K562 (cell line): Measurements from ENCODE around the gene FBXW11. TPM values are rescaled to one million over a fixed set of nuclear protein-coding genes. Genes with fewer than 3 reads are reported as not detected.
A peak's percentile ranks its signal among the peaks of the same experiment; 100 is the strongest.

ENCODE experiments used
- ARNT ChIP-seq, 2 experiments: fragments of 450-650 bp; IDR thresholded peaks; 2 replicates each; pipeline ENCODE4 v1.6.1; 2016; ENCODE audit warnings: mild to moderate bottlenecking in 1 of 2
- CBFA2T3 ChIP-seq: fragments of 450-650 bp; IDR thresholded peaks from 2 replicates; pipeline ENCODE4 v1.6.1; 2017
- CCNT2 ChIP-seq: IDR thresholded peaks from 2 replicates; pipeline ENCODE4 v1.6.1; 2011; ENCODE audit warnings: borderline replicate concordance, low read depth, mild to moderate bottlenecking, moderate library complexity, mixed read lengths, low read length; ENCODE audit not compliant: insufficient read length; ENCODE audit errors: extremely low read depth
- MGA ChIP-seq: fragments of 450-650 bp; IDR thresholded peaks from 2 replicates; pipeline ENCODE4 v1.6.1; 2016; ENCODE audit warnings: mild to moderate bottlenecking, moderate library complexity
- NR2C2 ChIP-seq, 2 experiments: fragments of 200-800 bp in 1 of 2; sonication (Bioruptor generic) in 1 of 2; sonication (generic) in 1 of 2; formaldehyde crosslinking in 1 of 2; IDR thresholded peaks; 2 replicates each; pipeline versions ENCODE4 v1.6.1 to v1.8.0; 2016 to 2022; ENCODE audit warnings: mild to moderate bottlenecking in 1 of 2, missing compliant biosample characterization in 1 of 2, missing genetic modification characterization in 1 of 2, missing genetic modification reagents in 1 of 2
- RAD51 ChIP-seq: fragments of 450-650 bp; IDR thresholded peaks from 2 replicates; pipeline ENCODE4 v1.7.1; 2016; ENCODE audit warnings: low read depth, mild to moderate bottlenecking, borderline replicate concordance
- TAF1 ChIP-seq: IDR thresholded peaks from 2 replicates; pipeline ENCODE4 v1.6.1; 2011; ENCODE audit warnings: mild to moderate bottlenecking, low read length, moderate library complexity; ENCODE audit not compliant: insufficient read depth, control insufficient read depth, severe bottlenecking; ENCODE audit errors: extremely low read depth
- TFAM ChIP-seq: fragments of 250-450 bp; sonication (Bioruptor Pico); conservative IDR thresholded peaks from 2 replicates; pipeline ENCODE4 v1.5.0; 2021; ENCODE audit warnings: mild to moderate bottlenecking, moderate library complexity
- TRIM28 ChIP-seq: fragments of 450-650 bp; IDR thresholded peaks from 2 replicates; pipeline ENCODE4 v1.6.1; 2017
- ZNF561 ChIP-seq: fragments of 450-650 bp; formaldehyde crosslinking; conservative IDR thresholded peaks from 2 replicates; pipeline ENCODE4 v1.4.0; 2020; ENCODE audit warnings: mild to moderate bottlenecking, moderate library complexity
- polyA plus RNA-seq, 8 experiments: library from polyadenylated mRNA; depleted of rRNA in 4 of 8; stranded (reverse) in 5 of 8; unstranded in 3 of 8; fragments of >200 nt; fragmentation: Nextera tagmentation in 2 of 8; fragmentation: Illumina TruSeq in 1 of 8; extraction: Ambion mirVana in 2 of 8; extraction: Trizol in 1 of 8; gene quantifications; 2 replicates each; pipeline versions ENCODE4 v1.2.1 to v1.2.3, GENCODE V29; 2011 to 2014; ENCODE audit warnings: inconsistent platforms in 1 of 8, missing spikeins in 1 of 8
- total RNA-seq, 7 experiments: library from RNA; depleted of rRNA in 6 of 7; stranded (reverse); fragments of >200 nt in 6 of 7; fragmentation: Illumina TruSeq in 2 of 7; extraction: Trizol in 2 of 7; gene quantifications; 2 replicates each; pipeline versions ENCODE4 v1.2.1 to v1.2.3, GENCODE V29; 2011 to 2021; ENCODE audit warnings: low replicate concordance in 1 of 7

The FBXW11 gene
- total and polyA plus RNA-seq, 9 of the 15 experiments (the other 6 are each of a cell fraction or from before 2014, with no cell fraction given): 3.0 to 28.6 (median 23.6) TPM

- TF ChIP-seq MGA (peak; percentile 76), ARNT (IDR thresholded peaks at IDR 0.05) (no peak), NR2C2 (CRISPR knock-in tag; IDR thresholded peaks at IDR 0.05) (no peak), NR2C2 (tag; IDR thresholded peaks at IDR 0.05) (0 out of 2 replicates have a peak, but pooled peaks have one; percentile 20), TAF1 (no peak), TRIM28 (no peak), CCNT2 (no peak), CBFA2T3 (peak; percentile 43), TFAM (CRISPR knock-in tag) (no peak), ZNF561 (no peak), RAD51 (peak; percentile 54; the same call in 1 of the 2 replicates)
Observed at GRCh38 chr5:172051643-172052339, 45.4 kb upstream of the FBXW11 start (continued).
